ENCODE results near the gene IPO13.

DNA sequence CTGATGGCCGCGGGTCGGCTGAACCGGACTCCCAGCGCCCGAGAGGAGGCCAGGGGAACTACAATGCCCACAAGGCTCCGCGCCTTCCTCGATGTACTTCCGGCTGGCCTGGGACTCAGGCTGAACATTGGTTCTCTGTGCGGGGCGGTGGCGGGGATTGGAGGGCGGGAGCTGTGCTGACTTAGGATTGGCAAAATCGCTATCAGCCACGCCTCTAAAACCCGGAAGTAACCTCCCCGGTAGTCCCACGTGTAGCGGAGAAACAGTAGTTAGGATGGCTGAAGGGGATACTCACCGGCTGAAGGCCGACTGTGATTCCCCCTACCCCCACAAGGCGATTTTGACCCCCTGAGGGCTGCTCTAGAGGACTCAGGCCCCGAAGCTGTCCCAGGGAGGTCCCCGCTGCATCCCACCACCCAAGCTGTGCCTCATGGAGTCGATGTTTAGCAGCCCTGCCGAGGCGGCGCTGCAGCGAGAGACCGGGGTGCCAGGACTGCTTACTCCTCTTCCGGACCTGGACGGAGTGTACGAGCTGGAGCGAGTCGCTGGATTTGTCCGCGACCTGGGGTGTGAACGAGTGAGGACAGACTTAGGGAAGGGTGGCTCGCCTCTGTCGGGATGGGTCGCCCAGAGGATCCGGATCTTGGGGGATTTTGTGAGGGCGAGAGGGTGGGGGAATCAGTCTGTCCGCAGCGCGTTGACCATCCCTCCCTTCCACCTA lies 23.2 kb downstream of the IPO13 start, which contains the start of gene DPH2:
- no peak for TF ChIP-seq ZFP3 (CRISPR knock-in tag; IDR thresholded peaks at IDR 0.05)
- TF ChIP-seq ARNTL (CRISPR knock-in tag; IDR thresholded peaks at IDR 0.05; ENCODE audit: borderline replicate concordance, low read depth): no peak
- no peak for TF ChIP-seq TCF4 (CRISPR knock-in tag; IDR thresholded peaks at IDR 0.05; ENCODE audit: borderline replicate concordance)
- TF ChIP-seq, protein P1, sequence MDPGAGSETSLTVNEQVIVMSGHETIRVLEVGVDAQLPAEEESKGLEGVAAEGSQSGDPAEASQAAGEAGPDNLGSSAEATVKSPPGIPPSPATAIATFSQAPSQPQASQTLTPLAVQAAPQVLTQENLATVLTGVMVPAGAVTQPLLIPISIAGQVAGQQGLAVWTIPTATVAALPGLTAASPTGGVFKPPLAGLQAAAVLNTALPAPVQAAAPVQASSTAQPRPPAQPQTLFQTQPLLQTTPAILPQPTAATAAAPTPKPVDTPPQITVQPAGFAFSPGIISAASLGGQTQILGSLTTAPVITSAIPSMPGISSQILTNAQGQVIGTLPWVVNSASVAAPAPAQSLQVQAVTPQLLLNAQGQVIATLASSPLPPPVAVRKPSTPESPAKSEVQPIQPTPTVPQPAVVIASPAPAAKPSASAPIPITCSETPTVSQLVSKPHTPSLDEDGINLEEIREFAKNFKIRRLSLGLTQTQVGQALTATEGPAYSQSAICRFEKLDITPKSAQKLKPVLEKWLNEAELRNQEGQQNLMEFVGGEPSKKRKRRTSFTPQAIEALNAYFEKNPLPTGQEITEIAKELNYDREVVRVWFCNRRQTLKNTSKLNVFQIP (CRISPR knock-in tag; IDR thresholded peaks at IDR 0.05; ENCODE audit: borderline replicate concordance, low read depth): no peak
- TF ChIP-seq, protein P2, sequence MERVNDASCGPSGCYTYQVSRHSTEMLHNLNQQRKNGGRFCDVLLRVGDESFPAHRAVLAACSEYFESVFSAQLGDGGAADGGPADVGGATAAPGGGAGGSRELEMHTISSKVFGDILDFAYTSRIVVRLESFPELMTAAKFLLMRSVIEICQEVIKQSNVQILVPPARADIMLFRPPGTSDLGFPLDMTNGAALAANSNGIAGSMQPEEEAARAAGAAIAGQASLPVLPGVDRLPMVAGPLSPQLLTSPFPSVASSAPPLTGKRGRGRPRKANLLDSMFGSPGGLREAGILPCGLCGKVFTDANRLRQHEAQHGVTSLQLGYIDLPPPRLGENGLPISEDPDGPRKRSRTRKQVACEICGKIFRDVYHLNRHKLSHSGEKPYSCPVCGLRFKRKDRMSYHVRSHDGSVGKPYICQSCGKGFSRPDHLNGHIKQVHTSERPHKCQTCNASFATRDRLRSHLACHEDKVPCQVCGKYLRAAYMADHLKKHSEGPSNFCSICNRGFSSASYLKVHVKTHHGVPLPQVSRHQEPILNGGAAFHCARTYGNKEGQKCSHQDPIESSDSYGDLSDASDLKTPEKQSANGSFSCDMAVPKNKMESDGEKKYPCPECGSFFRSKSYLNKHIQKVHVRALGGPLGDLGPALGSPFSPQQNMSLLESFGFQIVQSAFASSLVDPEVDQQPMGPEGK (CRISPR knock-in tag; IDR thresholded peaks at IDR 0.05; ENCODE audit: borderline replicate concordance): no peak
- TF ChIP-seq ZNF565 (CRISPR knock-in tag; conservative IDR thresholded peaks at IDR 0.05; ENCODE audit: low read depth): no peak
